Stimulated activated CD8-positive, alpha-beta memory T cell treated with anti-CD3 and anti-CD28 coated beads, Interleukin-2, amount 100 ng/mL, for 48 hours (primary cell): Measurements from ENCODE around the gene SNX1.
"Not testable (repeated sequence)": the region's sequence is repeated elsewhere in the genome, so short reads cannot be mapped to it uniquely, and the experiment has no call there.

ENCODE experiments used
- DNase-seq, 2 donors: peaks; one replicate each; pipeline ENCODE4 v3.0.0-alpha.2; 2020; ENCODE audit warnings: low read depth in 2 of 2

SNX1 gene

GRCh38 chr15:64072812-64073211, 23.0 kb upstream of the SNX1 start:
- DNase-seq: no peak

GRCh38 chr15:64073496-64073895, 22.3 kb upstream of the SNX1 start:
- not testable (repeated sequence) for DNase-seq

- DNase-seq: no peak
These were observed 13.0 kb upstream of the SNX1 start for GRCh38 chr15:64082757-64083156.

GRCh38 chr15:64089543-64090280, 6.1 kb upstream of the SNX1 start:
- no peak for DNase-seq

- no peak for DNase-seq
These were observed 5.3 kb upstream of the SNX1 start for GRCh38 chr15:64090527-64090926.

GRCh38 chr15:64092075-64092820, 3.5 kb upstream of the SNX1 start:
- DNase-seq: no peak

- peak in 1 of 2 donors; percentile 20 for DNase-seq
These were observed 2.7 kb upstream of the SNX1 start for GRCh38 chr15:64092864-64093626.

- DNase-seq: peak; percentile 77 to 87
These were observed 2.0 kb upstream of the SNX1 start, which contains the start of gene CIAO2A for GRCh38 chr15:64093627-64094417. Gene CIAO2A, minus strand, starts transcription at chr15:64093838. Its CDS starts 70 bp downstream, at chr15:64093768.

GRCh38 chr15:64095431-64095794, 369 bp upstream of the SNX1 start:
- DNase-seq: no peak

- no peak for DNase-seq
These were observed 1.0 kb downstream of the SNX1 start for GRCh38 chr15:64096668-64097384.

GRCh38 chr15:64099379-64099778, 3.6 kb downstream of the SNX1 start:
- no peak for DNase-seq

- no peak for DNase-seq
These were observed 5.2 kb downstream of the SNX1 start for GRCh38 chr15:64100958-64101357.

- no peak for DNase-seq
These were observed 6.7 kb downstream of the SNX1 start for GRCh38 chr15:64102497-64102896.

GRCh38 chr15:64105113-64105704, 9.4 kb downstream of the SNX1 start:
- DNase-seq: no peak

GRCh38 chr15:64107337-64107736, 11.6 kb downstream of the SNX1 start:
- no peak for DNase-seq

- DNase-seq: not testable (repeated sequence)
These were observed 14.4 kb downstream of the SNX1 start for GRCh38 chr15:64110108-64110701.

- no peak for DNase-seq
These were observed 15.3 kb downstream of the SNX1 start for GRCh38 chr15:64110950-64111678.

GRCh38 chr15:64111679-64112050, 15.9 kb downstream of the SNX1 start:
- DNase-seq: no peak

GRCh38 chr15:64112073-64112772, 16.4 kb downstream of the SNX1 start:
- DNase-seq: no peak
